DMS153 treated with DMSO at 0.1 percent for 48 hours (cell line): ENCODE results near the gene BCL2L2.
"Not testable (repeated sequence)": the region's sequence is repeated elsewhere in the genome, so short reads cannot be mapped to it uniquely, and the experiment has no call there.

Experiments used
- DNase-seq: peaks from one replicate; lab custom pipeline; 2025; ENCODE audit not compliant: unreplicated experiment; lab: John Stamatoyannopoulos, UW

BCL2L2 gene

DNA sequence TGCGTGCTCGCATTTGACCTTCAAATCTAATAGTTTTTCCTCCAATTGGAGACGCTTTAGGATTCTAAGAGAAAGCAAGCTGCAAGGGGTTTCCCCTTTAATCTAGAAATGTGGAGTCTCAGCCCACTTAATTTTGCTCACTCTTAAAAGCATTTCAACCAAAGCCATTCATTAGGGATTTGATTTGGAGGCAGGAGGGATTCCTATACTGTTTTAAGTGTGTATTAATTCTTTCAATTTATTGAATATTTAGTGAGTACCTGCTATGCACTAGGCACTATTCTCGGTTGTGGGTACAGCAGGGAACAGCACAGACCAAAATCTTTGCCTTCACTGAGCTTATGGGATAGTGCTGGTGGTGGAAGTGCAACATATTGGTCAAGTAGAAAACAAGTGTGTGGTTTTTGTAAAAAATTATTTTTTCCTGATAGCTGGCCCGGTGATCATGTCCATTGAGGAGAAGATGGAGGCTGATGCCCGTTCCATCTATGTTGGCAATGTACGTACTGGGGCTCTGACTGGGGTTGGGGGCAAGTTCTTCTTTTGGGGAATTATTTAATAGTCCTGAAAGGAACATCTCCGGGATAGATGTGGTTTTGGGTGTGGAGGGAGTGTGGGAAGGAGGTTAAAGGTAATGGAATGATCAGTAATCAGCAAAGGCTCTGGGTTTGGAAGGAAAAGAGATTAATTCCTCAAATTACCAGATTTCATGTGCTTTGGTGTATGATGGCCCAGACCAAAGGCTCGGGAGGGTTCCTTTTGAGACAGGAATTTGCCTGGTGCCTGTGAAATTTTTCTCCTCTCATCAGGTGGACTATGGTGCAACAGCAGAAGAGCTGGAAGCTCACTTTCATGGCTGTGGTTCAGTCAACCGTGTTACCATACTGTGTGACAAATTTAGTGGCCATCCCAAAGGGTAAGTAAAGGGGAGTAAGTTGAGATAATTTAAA is 16.2 kb downstream of the BCL2L2 start:
- no peak for DNase-seq

- DNase-seq = no peak
These were observed 17.3 kb downstream of the BCL2L2 start for GRCh38 chr14:23323838-23324454.

GRCh38 chr14:23324455-23324846 is 17.8 kb downstream of the BCL2L2 start:
- DNase-seq = no peak

DNA sequence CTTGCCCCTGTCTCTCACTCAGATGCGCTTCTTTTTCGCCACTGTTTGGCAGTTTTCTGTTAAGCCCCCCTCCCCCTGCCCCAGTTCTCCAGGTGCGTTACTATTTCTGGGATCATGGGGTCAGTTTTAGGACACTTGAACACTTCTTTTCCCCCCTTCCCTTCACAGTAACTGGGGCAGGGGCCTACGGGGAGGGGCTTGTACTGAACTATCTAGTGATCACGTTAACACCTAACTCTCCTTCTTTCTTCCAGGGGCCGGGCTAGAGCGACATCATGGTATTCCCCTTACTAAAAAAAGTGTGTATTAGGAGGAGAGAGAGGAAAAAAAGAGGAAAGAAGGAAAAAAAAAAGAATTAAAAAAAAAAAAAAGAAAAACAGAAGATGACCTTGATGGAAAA is 18.4 kb downstream of the BCL2L2 start:
- DNase-seq = no peak

DNA sequence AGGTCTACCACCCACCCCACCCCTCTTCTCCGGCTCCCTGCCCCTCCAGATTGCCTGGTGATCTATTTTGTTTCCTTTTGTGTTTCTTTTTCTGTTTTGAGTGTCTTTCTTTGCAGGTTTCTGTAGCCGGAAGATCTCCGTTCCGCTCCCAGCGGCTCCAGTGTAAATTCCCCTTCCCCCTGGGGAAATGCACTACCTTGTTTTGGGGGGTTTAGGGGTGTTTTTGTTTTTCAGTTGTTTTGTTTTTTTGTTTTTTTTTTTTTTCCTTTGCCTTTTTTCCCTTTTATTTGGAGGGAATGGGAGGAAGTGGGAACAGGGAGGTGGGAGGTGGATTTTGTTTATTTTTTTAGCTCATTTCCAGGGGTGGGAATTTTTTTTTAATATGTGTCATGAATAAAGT is 19.1 kb downstream of the BCL2L2 start:
- not testable (repeated sequence) for DNase-seq

DNA sequence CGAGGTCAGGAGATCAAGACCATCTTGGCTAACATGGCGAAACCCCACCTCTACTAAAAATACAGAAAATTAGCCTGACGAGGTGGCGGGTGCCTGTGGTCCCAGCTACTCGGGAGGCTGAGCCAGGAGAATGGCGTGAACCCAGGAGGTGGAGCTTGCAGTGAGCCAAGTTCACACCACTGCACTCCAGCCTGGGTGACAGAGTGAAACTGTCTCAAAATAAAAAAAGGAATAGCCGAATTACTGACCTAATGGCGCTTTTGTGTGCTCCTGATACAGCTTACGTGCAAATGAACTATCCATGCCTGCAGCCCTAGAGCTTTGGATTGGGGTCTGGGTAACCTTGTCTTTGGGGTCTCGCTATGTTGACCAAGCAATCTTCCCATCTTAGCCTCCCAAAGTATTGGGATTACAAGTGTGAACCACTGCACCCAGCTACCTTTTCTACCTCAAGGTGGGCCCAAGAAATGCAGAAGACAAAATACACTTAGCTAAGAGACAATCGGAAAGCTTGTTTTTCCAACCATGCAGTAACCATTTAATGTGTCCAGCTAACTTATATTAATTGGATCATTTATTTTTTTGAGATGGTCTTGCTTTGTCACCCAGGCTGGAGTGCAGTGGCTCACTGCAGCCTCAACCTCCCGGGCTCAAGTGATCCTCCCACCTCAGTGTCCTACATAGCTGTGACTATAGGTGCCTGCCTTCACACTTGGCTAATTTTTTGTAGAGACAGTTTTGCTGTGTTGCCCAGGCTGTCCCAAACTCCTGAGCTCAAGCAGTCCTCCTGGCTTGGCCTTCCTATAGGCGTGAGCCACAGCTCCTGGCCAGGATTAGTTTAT is 20.1 kb downstream of the BCL2L2 start:
- no peak for DNase-seq

GRCh38 chr14:23327947-23328744 is 21.5 kb downstream of the BCL2L2 start:
- peak; percentile 57 for DNase-seq

- no peak for DNase-seq
These were observed 29.0 kb downstream of the BCL2L2 start for GRCh38 chr14:23335623-23336022.

- no peak for DNase-seq
These were observed 33.1 kb downstream of the BCL2L2 start for GRCh38 chr14:23339506-23340268.

- DNase-seq = no peak
These were observed 37.8 kb downstream of the BCL2L2 start for GRCh38 chr14:23344481-23344880.

GRCh38 chr14:23345987-23346692 is 39.5 kb downstream of the BCL2L2 start:
- no peak for DNase-seq

DNA sequence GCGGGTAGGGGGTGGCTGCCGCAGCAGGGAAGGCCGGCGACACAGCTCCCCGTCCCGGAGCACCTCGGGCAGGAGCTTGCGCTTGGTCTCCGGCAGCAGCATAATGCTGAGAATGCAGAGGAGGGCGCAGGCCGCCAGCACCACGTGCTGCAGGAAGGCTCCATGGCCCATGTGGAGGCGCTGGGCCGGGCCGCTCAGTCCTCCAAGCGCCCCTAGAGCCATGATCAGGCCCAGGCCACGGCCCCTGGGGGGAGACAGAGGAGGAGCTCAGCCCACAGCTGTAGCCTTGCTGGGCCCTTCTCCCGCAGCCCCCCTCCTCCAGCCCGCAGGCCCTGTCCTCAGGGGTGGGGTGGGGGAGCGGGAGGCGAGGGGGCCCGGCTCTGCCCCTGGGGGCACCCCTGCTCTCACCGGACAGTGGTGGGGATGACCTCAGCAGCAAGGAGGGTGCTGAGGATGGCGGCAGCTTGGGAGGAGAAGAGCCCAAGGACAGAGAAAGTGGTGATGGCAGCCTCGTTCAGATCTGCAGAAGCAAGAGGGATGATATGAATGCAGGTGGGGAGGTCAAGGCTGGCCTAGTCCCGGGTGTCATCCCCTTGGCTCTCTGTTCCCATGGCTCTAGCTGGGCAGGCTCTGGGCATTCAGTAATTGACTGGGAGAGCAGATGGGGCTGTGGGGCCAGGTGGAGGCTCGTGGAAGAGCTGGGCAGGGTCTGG is 40.2 kb downstream of the BCL2L2 start:
- DNase-seq = no peak

DNA sequence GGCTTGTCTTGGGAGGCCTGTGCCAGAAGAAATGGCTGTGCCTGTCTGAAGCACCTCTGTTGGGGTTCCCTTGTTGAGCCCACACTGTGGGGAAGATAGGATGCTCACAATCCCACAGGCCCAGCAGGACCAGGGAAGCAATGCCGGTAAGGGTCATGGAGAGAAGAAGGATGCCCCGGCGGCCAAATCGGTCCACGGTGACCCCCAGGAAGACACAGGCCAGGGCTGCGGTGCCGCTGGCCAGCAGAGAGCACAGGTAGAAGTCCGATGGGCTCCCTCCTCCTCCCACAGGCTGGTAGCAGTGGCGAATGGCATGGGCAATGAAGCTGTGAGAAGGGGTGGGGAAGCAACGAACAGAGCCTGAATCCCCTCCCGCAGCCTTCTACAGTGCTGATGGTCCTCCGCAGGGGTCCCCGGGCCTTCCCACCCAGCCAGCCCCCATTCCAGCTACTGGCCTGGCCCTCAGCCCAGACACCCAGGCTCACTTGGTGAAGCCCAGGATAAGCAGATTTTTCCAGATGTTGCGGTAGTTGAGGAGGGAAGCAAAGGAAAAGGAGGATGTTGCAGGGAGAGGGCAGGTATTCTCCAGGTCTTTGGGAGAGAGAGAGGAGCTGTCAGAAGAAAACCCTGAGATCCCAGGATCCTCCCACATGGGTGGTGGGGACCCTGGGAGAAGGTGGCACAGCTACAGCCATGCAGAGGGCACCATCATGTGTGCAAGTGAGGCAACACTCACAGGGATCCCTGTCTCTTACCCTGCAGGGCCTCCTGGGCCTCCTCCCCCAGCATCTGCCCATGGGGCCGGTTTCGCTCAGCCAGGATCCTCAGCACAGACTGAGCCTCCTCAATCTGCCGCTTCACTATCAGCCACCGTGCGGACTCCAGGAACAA is 41.0 kb downstream of the BCL2L2 start:
- DNase-seq = no peak

DNA sequence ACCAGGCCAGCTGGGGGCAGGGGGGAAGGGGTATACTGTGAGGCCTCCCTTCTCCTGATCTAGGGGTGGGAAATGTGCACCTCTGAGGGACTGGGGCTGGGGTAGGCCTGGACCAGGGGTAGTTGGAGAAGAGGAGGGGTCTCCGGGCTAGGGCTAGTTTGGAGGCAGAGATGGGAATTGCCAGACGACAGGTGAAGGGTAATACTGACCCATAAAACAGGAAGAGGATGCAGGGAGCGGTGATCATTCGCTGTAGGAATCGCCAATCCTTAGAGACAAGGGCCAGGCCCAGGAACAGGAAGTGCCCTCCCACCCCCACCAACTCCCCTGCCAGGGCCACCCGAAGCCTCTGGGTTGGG is 41.6 kb downstream of the BCL2L2 start:
- no peak for DNase-seq

DNA sequence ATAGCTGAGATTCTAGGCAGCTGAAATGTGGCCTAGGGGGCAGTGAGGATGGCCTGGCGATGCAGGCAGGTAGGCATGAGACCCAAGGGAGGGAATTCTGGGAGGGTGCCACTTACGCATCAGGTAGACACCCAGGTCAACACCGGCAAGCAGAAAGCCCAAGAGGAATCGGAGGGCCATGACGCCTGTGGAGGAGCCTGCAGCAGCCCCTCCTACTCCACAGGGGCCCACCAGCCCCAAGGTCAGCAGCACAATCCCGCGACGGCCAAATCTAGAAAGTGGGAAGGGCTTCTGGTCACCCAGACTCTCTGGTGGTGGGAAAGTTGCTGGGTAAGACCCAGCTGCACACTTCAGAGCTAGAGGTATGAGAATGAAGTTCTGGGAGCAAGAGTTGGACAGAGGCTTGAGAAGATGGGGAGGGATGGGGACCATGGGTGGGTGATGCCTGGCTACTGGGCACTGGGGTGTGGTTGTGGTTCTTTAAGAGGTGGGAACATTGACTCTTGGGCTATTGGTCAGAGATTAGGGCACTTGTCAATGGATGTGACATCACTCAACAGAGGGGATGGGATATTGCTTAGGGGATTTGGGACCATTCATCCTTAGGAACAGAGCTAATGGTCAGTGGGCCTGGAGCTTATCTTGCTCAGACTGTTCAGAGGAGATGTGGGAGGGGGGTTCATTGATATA is 42.7 kb downstream of the BCL2L2 start:
- DNase-seq = no peak

- DNase-seq = no peak
These were observed 45.3 kb downstream of the BCL2L2 start for GRCh38 chr14:23351681-23352505.
